Measurements from ENCODE around the gene NBEA.

Gene NBEA

DNA sequence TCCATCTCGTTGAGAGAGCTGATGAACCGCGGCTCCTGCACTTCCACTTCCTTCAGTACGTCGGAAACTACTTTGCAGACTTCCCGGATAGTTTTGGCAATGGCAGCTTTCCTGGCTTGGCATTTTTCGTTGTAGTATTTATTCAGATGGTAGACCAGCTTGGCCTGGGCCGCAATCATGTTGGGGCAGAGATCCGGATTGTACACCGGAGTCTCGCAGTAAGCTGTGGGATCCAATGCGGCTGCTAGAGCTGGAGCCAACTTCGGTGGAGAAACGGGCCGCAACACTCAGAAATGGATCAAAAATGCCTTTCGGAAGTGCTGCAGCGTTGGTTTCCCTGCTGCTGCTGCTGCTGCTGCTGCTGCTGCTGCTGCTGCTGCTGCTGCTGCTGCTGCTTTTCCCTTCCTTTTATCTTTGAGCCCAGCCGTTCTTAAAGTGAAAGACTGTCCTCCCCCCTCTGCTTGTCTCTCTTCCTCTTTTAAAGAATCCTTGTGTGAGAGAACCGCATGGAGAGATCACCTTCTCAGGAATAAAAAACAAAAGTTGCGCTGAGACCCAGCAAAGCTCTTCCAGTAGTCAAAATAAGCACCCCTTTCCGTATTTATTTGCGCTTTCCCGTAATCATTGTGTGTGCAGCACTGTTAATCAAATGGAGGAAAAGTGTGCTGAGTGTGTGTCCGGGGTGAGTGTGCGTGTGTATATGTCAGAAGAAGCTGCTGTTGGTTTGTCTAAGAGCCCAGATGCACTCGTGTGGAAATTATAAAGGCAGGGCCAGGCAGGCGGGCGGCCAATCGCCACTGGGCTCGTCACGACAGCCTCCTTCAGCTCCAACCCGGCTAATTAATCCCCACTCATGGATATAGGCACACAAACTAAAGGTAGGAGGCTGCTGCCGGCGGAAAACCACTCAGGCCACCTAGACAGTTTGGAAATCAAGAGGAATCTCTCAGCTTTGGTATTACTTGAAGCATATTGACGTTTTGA is 534.2 kb downstream of the NBEA start, which contains the start of gene MAB21L1:
Gene MAB21L1 (minus strand): TSS at position 730 of the 984 bp plus-strand sequence. CDS start 551 bp downstream, at position 179.
- Histone ChIP-seq H3K4me3 (ENCODE audit: low read depth, low read length) (peak within 1 kb of the TSS; percentile 97), H3K4me1 (no peaks in the 10 kb centered on the region), H3K9me3 (no peaks in the 10 kb centered on the region), H3K36me3 (peaks cover 50% of the 10 kb centered on the region), H3K27me3 (no peaks in the 10 kb centered on the region)
- peak; percentile 92 for DNase-seq
- no peak for TF ChIP-seq CTCF (IDR thresholded peaks at IDR 0.05; ENCODE audit: low read depth, low read length)

- Histone ChIP-seq H3K36me3 (peaks cover 37% of the 10 kb centered on the region), H3K9me3 (no peaks in the 10 kb centered on the region), H3K4me3 (ENCODE audit: low read depth, low read length) (peak overlapping the region; percentile 97), H3K4me1 (no peaks in the 10 kb centered on the region), H3K27me3 (no peaks in the 10 kb centered on the region)
- no peak for TF ChIP-seq CTCF (IDR thresholded peaks at IDR 0.05; ENCODE audit: low read depth, low read length)
- no peak for DNase-seq
Observed at GRCh38 chr13:35477386-35477946, 535.4 kb downstream of the NBEA start.

DNA sequence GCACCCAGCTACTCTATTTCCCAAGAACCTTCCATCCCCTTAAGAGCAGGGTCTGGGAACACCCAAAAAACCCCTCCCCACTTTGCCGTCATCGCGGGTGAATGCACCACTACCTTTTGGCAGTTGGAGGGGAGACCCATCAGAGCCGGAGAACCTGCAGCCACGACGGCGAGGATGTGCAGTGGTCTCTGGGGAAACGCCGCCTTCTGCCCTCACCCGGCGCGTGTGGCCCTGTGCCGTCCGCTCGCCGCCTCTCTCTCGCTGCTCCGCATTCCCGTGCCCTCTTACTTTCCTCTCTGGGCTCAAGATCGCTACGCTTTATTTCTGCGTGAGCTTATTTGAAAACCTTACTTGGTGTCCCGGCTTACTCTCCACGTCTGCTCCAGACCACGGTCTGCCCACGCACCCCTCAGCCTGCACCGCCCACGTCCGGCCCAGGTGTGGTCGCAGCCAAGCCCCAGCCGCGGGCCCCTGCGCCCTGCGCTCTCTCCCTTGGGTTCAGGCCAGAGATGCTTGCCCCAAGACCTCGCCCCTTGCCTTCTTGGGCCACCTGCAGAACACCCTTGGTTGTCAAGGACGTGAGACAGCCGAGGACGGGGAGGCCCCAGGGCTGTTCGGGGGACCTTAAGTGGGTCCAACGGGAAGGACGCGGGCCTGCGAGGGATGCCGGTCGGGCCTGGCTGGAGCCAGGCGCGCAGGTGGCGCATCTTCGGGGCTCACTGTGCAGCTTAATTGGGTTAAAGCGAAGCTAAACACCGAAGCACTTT is 536.4 kb downstream of the NBEA start:
- peaks cover 3% of the 10 kb centered on the region; the same call in 1 of the 2 replicates for H3K4me1 ChIP-seq
- H3K9me3 ChIP-seq = no peaks in the 10 kb centered on the region
- H3K4me3 ChIP-seq (ENCODE audit: low read depth, low read length) = peak overlapping the region; percentile 97
- TF ChIP-seq CTCF (IDR thresholded peaks at IDR 0.05; ENCODE audit: low read depth, low read length) = no peak
- H3K27me3 ChIP-seq = no peaks in the 10 kb centered on the region
- H3K36me3 ChIP-seq = peaks cover 28% of the 10 kb centered on the region
- peak; percentile 78 for DNase-seq

- Histone ChIP-seq H3K4me1 (peaks cover 3% of the 10 kb centered on the region; the same call in 1 of the 2 replicates), H3K4me3 (ENCODE audit: low read depth, low read length) (peak overlapping the region; percentile 97), H3K36me3 (peaks cover 21% of the 10 kb centered on the region), H3K27me3 (no peaks in the 10 kb centered on the region), H3K9me3 (no peaks in the 10 kb centered on the region)
- peak; percentile 50 for DNase-seq
- no peak for TF ChIP-seq CTCF (IDR thresholded peaks at IDR 0.05; ENCODE audit: low read depth, low read length)
Observed at GRCh38 chr13:35479038-35479492, 537.0 kb downstream of the NBEA start.

GRCh38 chr13:35479706-35480105 is 537.6 kb downstream of the NBEA start:
- Histone ChIP-seq H3K9me3 (no peaks in the 10 kb centered on the region), H3K27me3 (no peaks in the 10 kb centered on the region), H3K36me3 (peaks cover 15% of the 10 kb centered on the region), H3K4me1 (peaks cover 3% of the 10 kb centered on the region; the same call in 1 of the 2 replicates), H3K4me3 (ENCODE audit: low read depth, low read length) (peak overlapping the region; percentile 97)
- no peak for TF ChIP-seq CTCF (IDR thresholded peaks at IDR 0.05; ENCODE audit: low read depth, low read length)
- DNase-seq = no peak
